ENCODE measurements around the gene MYH11.

MYH11 gene

DNA sequence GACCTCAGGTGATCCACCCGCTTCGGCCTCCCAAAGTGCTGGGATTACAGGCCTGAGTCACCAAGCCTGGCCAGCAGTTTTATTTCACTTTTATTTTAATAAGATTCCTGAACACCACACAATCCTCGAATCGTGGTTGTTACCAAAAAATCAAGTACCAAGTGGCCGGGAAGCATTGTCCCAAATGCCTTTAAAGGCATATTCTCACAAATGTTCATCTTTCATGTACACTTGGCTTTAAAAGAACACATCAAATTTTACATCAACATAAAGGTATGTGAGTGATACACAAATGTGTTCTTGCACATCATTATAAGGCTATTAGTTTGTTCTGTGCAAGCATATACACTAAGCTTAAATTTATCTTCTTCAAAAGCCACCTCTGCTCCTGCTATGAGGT is 8.1 kb upstream of the MYH11 start:
- H3K27me3 Mint-ChIP-seq (ENCODE audit: low read depth, poor library complexity), result peaks cover 28% of the 10 kb centered on the region
- DNase-seq, result no peak
- TF ChIP-seq, protein P1, sequence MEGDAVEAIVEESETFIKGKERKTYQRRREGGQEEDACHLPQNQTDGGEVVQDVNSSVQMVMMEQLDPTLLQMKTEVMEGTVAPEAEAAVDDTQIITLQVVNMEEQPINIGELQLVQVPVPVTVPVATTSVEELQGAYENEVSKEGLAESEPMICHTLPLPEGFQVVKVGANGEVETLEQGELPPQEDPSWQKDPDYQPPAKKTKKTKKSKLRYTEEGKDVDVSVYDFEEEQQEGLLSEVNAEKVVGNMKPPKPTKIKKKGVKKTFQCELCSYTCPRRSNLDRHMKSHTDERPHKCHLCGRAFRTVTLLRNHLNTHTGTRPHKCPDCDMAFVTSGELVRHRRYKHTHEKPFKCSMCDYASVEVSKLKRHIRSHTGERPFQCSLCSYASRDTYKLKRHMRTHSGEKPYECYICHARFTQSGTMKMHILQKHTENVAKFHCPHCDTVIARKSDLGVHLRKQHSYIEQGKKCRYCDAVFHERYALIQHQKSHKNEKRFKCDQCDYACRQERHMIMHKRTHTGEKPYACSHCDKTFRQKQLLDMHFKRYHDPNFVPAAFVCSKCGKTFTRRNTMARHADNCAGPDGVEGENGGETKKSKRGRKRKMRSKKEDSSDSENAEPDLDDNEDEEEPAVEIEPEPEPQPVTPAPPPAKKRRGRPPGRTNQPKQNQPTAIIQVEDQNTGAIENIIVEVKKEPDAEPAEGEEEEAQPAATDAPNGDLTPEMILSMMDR (IDR thresholded peaks at IDR 0.05), result no peak
- no peaks in the 10 kb centered on the region for H3K9me3 Mint-ChIP-seq
- H3K4me3 Mint-ChIP-seq, result no peak overlapping the region
- no peak overlapping the region for H3K27ac Mint-ChIP-seq
- H3K4me1 Mint-ChIP-seq, result no peaks in the 10 kb centered on the region
- H3K36me3 Mint-ChIP-seq (ENCODE audit: low read depth), result peaks cover 40% of the 10 kb centered on the region

- Mint-ChIP-seq H3K9me3 (peaks cover 3% of the 10 kb centered on the region), H3K4me1 (peaks cover 7% of the 10 kb centered on the region), H3K27me3 (ENCODE audit: low read depth, poor library complexity) (peaks cover 49% of the 10 kb centered on the region), H3K36me3 (ENCODE audit: low read depth) (peaks cover 14% of the 10 kb centered on the region), H3K27ac (no peak overlapping the region), H3K4me3 (no peak overlapping the region)
- TF ChIP-seq, protein P1 (IDR thresholded peaks at IDR 0.05), result no peak
- DNase-seq, result no peak
These were observed 5.2 kb upstream of the MYH11 start for GRCh38 chr16:15861996-15862395.

GRCh38 chr16:15858921-15859668 is 2.3 kb upstream of the MYH11 start:
- H3K4me3 Mint-ChIP-seq, result peak overlapping the region; percentile 60
- no peak for DNase-seq

GRCh38 chr16:15857724-15858560 is 1.1 kb upstream of the MYH11 start:
- H3K4me1 Mint-ChIP-seq, result peaks cover 7% of the 10 kb centered on the region
- peaks cover 3% of the 10 kb centered on the region for H3K9me3 Mint-ChIP-seq
- H3K4me3 Mint-ChIP-seq, result peak overlapping the region; percentile 83
- peaks cover 83% of the 10 kb centered on the region for H3K27me3 Mint-ChIP-seq (ENCODE audit: low read depth, poor library complexity)
- TF ChIP-seq, protein P1 (IDR thresholded peaks at IDR 0.05), result no peak
- DNase-seq, result peak; percentile 63
- H3K27ac Mint-ChIP-seq, result no peak overlapping the region
- no peaks in the 10 kb centered on the region for H3K36me3 Mint-ChIP-seq (ENCODE audit: low read depth)

More at GRCh38 chr16:15858921-15859668, 2.3 kb upstream of the MYH11 start:
- H3K27me3 Mint-ChIP-seq (ENCODE audit: low read depth, poor library complexity), result peaks cover 78% of the 10 kb centered on the region
- peaks cover 7% of the 10 kb centered on the region for H3K4me1 Mint-ChIP-seq
- no peaks in the 10 kb centered on the region for H3K36me3 Mint-ChIP-seq (ENCODE audit: low read depth)
- H3K27ac Mint-ChIP-seq, result no peak overlapping the region
- TF ChIP-seq, protein P1 (IDR thresholded peaks at IDR 0.05), result no peak
- peaks cover 3% of the 10 kb centered on the region for H3K9me3 Mint-ChIP-seq

DNA sequence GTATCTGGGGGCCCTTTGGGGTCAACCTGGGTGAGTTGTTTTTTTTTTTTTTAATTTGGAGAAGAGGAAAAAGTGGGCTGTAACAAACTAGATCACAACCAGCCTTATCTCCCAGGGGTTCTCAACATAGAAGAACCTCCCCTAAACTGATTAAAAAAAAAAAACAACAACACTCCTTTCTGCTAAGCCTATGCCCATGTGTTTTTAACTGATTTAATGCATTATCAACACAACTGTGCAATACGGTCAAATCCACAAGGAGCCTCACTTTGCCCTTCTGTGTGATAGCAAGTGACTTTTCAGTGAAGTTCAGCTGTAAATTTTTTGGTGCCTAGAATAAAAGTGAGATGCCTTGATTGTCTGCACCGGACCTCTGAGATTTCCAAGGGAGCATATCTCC is 646 bp downstream of the MYH11 start:
- peaks cover 83% of the 10 kb centered on the region for H3K27me3 Mint-ChIP-seq (ENCODE audit: low read depth, poor library complexity)
- peaks cover 3% of the 10 kb centered on the region for H3K9me3 Mint-ChIP-seq
- no peak overlapping the region for H3K27ac Mint-ChIP-seq
- peaks cover 7% of the 10 kb centered on the region for H3K4me1 Mint-ChIP-seq
- TF ChIP-seq, protein P1 (IDR thresholded peaks at IDR 0.05), result no peak
- H3K4me3 Mint-ChIP-seq, result peak overlapping the region; percentile 42
- H3K36me3 Mint-ChIP-seq (ENCODE audit: low read depth), result no peaks in the 10 kb centered on the region
- no peak for DNase-seq

Data from nephron progenitor cell (in vitro differentiated cells).